HTERT RPE-1 (cell line): ENCODE data around the gene SRRD.
"Not testable (repeated sequence)": the region's sequence is repeated elsewhere in the genome, so short reads cannot be mapped to it uniquely, and the experiment has no call there.

ENCODE experiments used
- in situ Hi-C: fragments of 300-500 bp; cut with MboI; formaldehyde crosslinking; loops from 4 replicates; pipeline ENCODE4 v1.14.3; 2020; ENCODE audit warnings: low sequenced_read_pairs

Gene SRRD

GRCh38 chr22:26483439-26484359 is at the start of gene SRRD, which contains the start of gene HPS4:
TSS of gene SRRD (plus strand) at chr22:26483877. CDS start at chr22:26483891, 14 bp downstream.
TSS of gene HPS4 (minus strand) at chr22:26483783. CDS start at chr22:26481762, 2,021 bp downstream.
- in situ Hi-C loops = no loop called here

- in situ Hi-C loops = no loop called here
These were observed 48.2 kb upstream of the SRRD start for GRCh38 chr22:26435327-26436093.

GRCh38 chr22:26436903-26437515 is 46.7 kb upstream of the SRRD start:
- in situ Hi-C loops = no loop called here

- in situ Hi-C loops = no loop called here
These were observed 45.8 kb upstream of the SRRD start for GRCh38 chr22:26437694-26438392.

- in situ Hi-C loops = not testable (repeated sequence)
These were observed 44.9 kb upstream of the SRRD start for GRCh38 chr22:26438776-26439175.

GRCh38 chr22:26439559-26439958 is 44.1 kb upstream of the SRRD start:
- in situ Hi-C loops = no loop called here

- in situ Hi-C loops = no loop called here
These were observed 41.5 kb upstream of the SRRD start for GRCh38 chr22:26442086-26442756.

- in situ Hi-C loops = no loop called here
These were observed 39.6 kb upstream of the SRRD start for GRCh38 chr22:26443901-26444690.

- in situ Hi-C loops = no loop called here
These were observed 38.9 kb upstream of the SRRD start for GRCh38 chr22:26444777-26445176.

- in situ Hi-C loops = no loop called here
These were observed 38.0 kb upstream of the SRRD start for GRCh38 chr22:26445577-26446275.

GRCh38 chr22:26446808-26447515 is 36.7 kb upstream of the SRRD start:
- in situ Hi-C loops = no loop called here

- in situ Hi-C loops = no loop called here
These were observed 35.9 kb upstream of the SRRD start for GRCh38 chr22:26447584-26448329.

GRCh38 chr22:26448334-26448733 is 35.3 kb upstream of the SRRD start:
- in situ Hi-C loops = no loop called here

GRCh38 chr22:26448941-26449340 is 34.7 kb upstream of the SRRD start:
- in situ Hi-C loops = no loop called here

- in situ Hi-C loops = no loop called here
These were observed 33.1 kb upstream of the SRRD start for GRCh38 chr22:26450453-26451185.

GRCh38 chr22:26452236-26453016 is 31.3 kb upstream of the SRRD start:
- in situ Hi-C loops = no loop called here
